ENCODE measurements around the gene PINK1. TPM values are rescaled to one million over a fixed set of nuclear protein-coding genes. Genes with fewer than 3 reads are reported as not detected.

Gene PINK1
- total and polyA plus RNA-seq, 7 experiments from 2014 or later: 4.3 to 30.8 (median 17.0) TPM

- no peak for ATAC-seq
- Mint-ChIP-seq H3K4me1 (peaks cover 31 to 61% (median 43%) of the 10 kb centered on the region in 7 donors), H3K9me3 (no peaks in the 10 kb centered on the region), H3K27ac (peak overlapping the region; percentile 85 to 99 (median 98)), H3K4me3 (peak overlapping the region; percentile 89 to 99 (median 96)), H3K36me3 (peaks cover 0 to 24% (median 5%) of the 10 kb centered on the region in 5 donors), H3K27me3 (no peaks in the 10 kb centered on the region)
- ChIA-PET CTCF (interaction anchor here (2.3 kb wide), 1 partner anchor 27 kb away, joined by 8 read pairs; no protein-coding TSS in a partner anchor), POLR2A (interaction anchor here (0.7 to 3.1 kb wide), 5 partner anchors 11 to 127 kb away, joined by 3 to 34 read pairs (median 5); partner anchors contain the start of genes HP1BP3 and PINK1)
- Histone ChIP-seq H3K4me1 (ENCODE audit: control insufficient read depth in 2 of 2, insufficient read depth in 2 of 2, low read length in 2 of 2) (peaks cover 21 to 24% of the 10 kb centered on the region in 2 donors), H3K36me3 (ENCODE audit: control insufficient read depth in 2 of 3, insufficient read depth in 3 of 3, low read length in 3 of 3) (peaks cover 9 to 42% (median 16%) of the 10 kb centered on the region in 3 experiments), H3K27me3 (ENCODE audit: control insufficient read depth in 2 of 2, insufficient read depth in 2 of 2, low read length in 2 of 2) (no peaks in the 10 kb centered on the region), H3K4me3 (ENCODE audit: low read length) (peak overlapping the region; percentile 93), H3K27ac (ENCODE audit: low read depth, low read length) (peak overlapping the region; percentile 87), H3K9me3 (ENCODE audit: control insufficient read depth in 2 of 3, low read length in 3 of 3) (no peaks in the 10 kb centered on the region)
- intact Hi-C loops (cut with micrococcal nuclease): loop anchor here in 1 of 2 donors (2.0 to 5.0 kb wide), 2 partner anchors 126 to 1792 kb away; partner anchors contain the start of genes HP1BP3 and ZBTB40
- DNase-seq: no peak
These were observed 27.1 kb downstream of the PINK1 start for GRCh38 chr1:20660363-20660762.

GRCh38 chr1:20660847-20661206 is 27.6 kb downstream of the PINK1 start:
- ATAC-seq: no peak

GRCh38 chr1:20661207-20662109 is 28.2 kb downstream of the PINK1 start, which contains the start of gene DDOST:
TSS of gene DDOST (minus strand) at chr1:20661369. CDS start at chr1:20661350, 19 bp downstream.
- Histone ChIP-seq H3K27me3 (ENCODE audit: control insufficient read depth in 2 of 2, insufficient read depth in 2 of 2, low read length in 2 of 2) (no peaks in the 10 kb centered on the region), H3K4me1 (ENCODE audit: control insufficient read depth in 2 of 2, insufficient read depth in 2 of 2, low read length in 2 of 2) (peaks cover 21 to 24% of the 10 kb centered on the region in 2 donors), H3K4me3 (ENCODE audit: low read length) (peak within 1 kb of the TSS; percentile 93), H3K27ac (ENCODE audit: low read depth, low read length) (peak within 1 kb of the TSS; percentile 87), H3K36me3 (ENCODE audit: control insufficient read depth in 2 of 3, insufficient read depth in 3 of 3, low read length in 3 of 3) (peaks cover 5 to 31% (median 9%) of the 10 kb centered on the region in 3 experiments), H3K9me3 (ENCODE audit: control insufficient read depth in 2 of 3, low read length in 3 of 3) (no peaks in the 10 kb centered on the region)
- H3K9me3 Mint-ChIP-seq: no peaks in the 10 kb centered on the region
- no peaks in the 10 kb centered on the region for H3K27me3 Mint-ChIP-seq
- DNase-seq: peak; percentile 78 to 96 (median 94)
- H3K36me3 Mint-ChIP-seq: peaks cover 0 to 21% (median 5%) of the 10 kb centered on the region in 5 donors
- POLR2A ChIA-PET: interaction anchor here (0.6 to 3.1 kb wide), 6 partner anchors 14 to 684 kb away, joined by 3 to 34 read pairs (median 3); partner anchors contain the start of genes HP1BP3 and PINK1
- H3K27ac Mint-ChIP-seq: peak within 1 kb of the TSS; percentile 85 to 99 (median 98)
- ATAC-seq: peak; percentile 98
- intact Hi-C loops (cut with micrococcal nuclease): loop anchor here (1.0 to 5.0 kb wide), 9 partner anchors 11 to 1791 kb away; partner anchors contain the start of genes EIF4G3 (in 2 of the 2), HP1BP3 (in 2 of the 2), MUL1 (in 1 of the 2) and PINK1 (in 1 of the 2)
- H3K4me1 Mint-ChIP-seq: peaks cover 31 to 60% (median 41%) of the 10 kb centered on the region in 7 donors
- H3K4me3 Mint-ChIP-seq: peak within 1 kb of the TSS; percentile 89 to 99 (median 96)
- CTCF ChIA-PET: interaction anchor here (0.5 to 2.3 kb wide), 3 partner anchors 16 to 35 kb away, joined by 3 to 8 read pairs (median 3); no protein-coding TSS in a partner anchor

More at GRCh38 chr1:20660847-20661206, 27.6 kb downstream of the PINK1 start:
- Mint-ChIP-seq H3K36me3 (peaks cover 0 to 23% (median 5%) of the 10 kb centered on the region in 5 donors), H3K27ac (peak overlapping the region; percentile 85 to 99 (median 98)), H3K9me3 (no peaks in the 10 kb centered on the region), H3K4me3 (peak overlapping the region; percentile 89 to 99 (median 96)), H3K27me3 (no peaks in the 10 kb centered on the region), H3K4me1 (peaks cover 31 to 61% (median 43%) of the 10 kb centered on the region in 7 donors)
- no peaks in the 10 kb centered on the region for H3K9me3 ChIP-seq (ENCODE audit: control insufficient read depth in 2 of 3, low read length in 3 of 3)
- H3K27ac ChIP-seq (ENCODE audit: low read depth, low read length): peak overlapping the region; percentile 87
- peak overlapping the region; percentile 93 for H3K4me3 ChIP-seq (ENCODE audit: low read length)
- ChIA-PET CTCF (interaction anchor here (0.5 to 2.3 kb wide), 3 partner anchors 15 to 36 kb away, joined by 3 to 8 read pairs (median 3); no protein-coding TSS in a partner anchor), POLR2A (interaction anchor here (0.7 to 3.1 kb wide), 5 partner anchors 11 to 127 kb away, joined by 3 to 34 read pairs (median 5); partner anchors contain the start of genes HP1BP3 and PINK1)
- intact Hi-C loops (cut with micrococcal nuclease): loop anchor here (1.0 to 5.0 kb wide), 9 partner anchors 11 to 1791 kb away; partner anchors contain the start of genes EIF4G3 (in 2 of the 2), HP1BP3 (in 2 of the 2), MUL1 (in 1 of the 2) and PINK1 (in 1 of the 2)
- H3K4me1 ChIP-seq (ENCODE audit: control insufficient read depth in 2 of 2, insufficient read depth in 2 of 2, low read length in 2 of 2): peaks cover 21 to 24% of the 10 kb centered on the region in 2 donors
- no peaks in the 10 kb centered on the region for H3K27me3 ChIP-seq (ENCODE audit: control insufficient read depth in 2 of 2, insufficient read depth in 2 of 2, low read length in 2 of 2)
- peaks cover 9 to 37% (median 11%) of the 10 kb centered on the region in 3 experiments for H3K36me3 ChIP-seq (ENCODE audit: control insufficient read depth in 2 of 3, insufficient read depth in 3 of 3, low read length in 3 of 3)
- DNase-seq: peak in 1 of 9 donors; percentile 21

- ChIA-PET POLR2A (interaction anchor here (0.6 to 3.1 kb wide), 4 partner anchors 16 to 683 kb away, joined by 3 to 34 read pairs (median 8); partner anchors contain the start of genes HP1BP3 and PINK1), CTCF (interaction anchor here (1.0 kb wide), 1 partner anchor 35 kb away, joined by 3 read pairs; no protein-coding TSS in a partner anchor)
- H3K9me3 ChIP-seq (ENCODE audit: control insufficient read depth in 2 of 3, low read length in 3 of 3): no peaks in the 10 kb centered on the region
- Mint-ChIP-seq H3K27ac (peak overlapping the region; percentile 85 to 99 (median 98)), H3K9me3 (peaks cover 0 to 3% (median 0%) of the 10 kb centered on the region in 11 donors), H3K36me3 (peaks cover 0 to 16% (median 2%) of the 10 kb centered on the region in 5 donors), H3K4me1 (peaks cover 28 to 58% (median 42%) of the 10 kb centered on the region in 7 donors), H3K4me3 (peak overlapping the region; percentile 89 to 99 (median 96)), H3K27me3 (no peaks in the 10 kb centered on the region)
- no peak for DNase-seq
- ATAC-seq: no peak
- H3K4me1 ChIP-seq (ENCODE audit: control insufficient read depth in 2 of 2, insufficient read depth in 2 of 2, low read length in 2 of 2): peaks cover 21 to 24% of the 10 kb centered on the region in 2 donors
- H3K36me3 ChIP-seq (ENCODE audit: control insufficient read depth in 2 of 3, insufficient read depth in 3 of 3, low read length in 3 of 3): peaks cover 0 to 24% (median 9%) of the 10 kb centered on the region in 3 experiments
- H3K27ac ChIP-seq (ENCODE audit: low read depth, low read length): peak overlapping the region; percentile 87
- intact Hi-C loops (cut with micrococcal nuclease): loop anchor here in 1 of 2 donors (5.0 kb wide), 1 partner anchor 1790 kb away; the partner anchor contains the start of gene ZBTB40
- no peaks in the 10 kb centered on the region for H3K27me3 ChIP-seq (ENCODE audit: control insufficient read depth in 2 of 2, insufficient read depth in 2 of 2, low read length in 2 of 2)
- peak overlapping the region; percentile 93 for H3K4me3 ChIP-seq (ENCODE audit: low read length)
These were observed 28.8 kb downstream of the PINK1 start for GRCh38 chr1:20662110-20662475.

GRCh38 chr1:20663365-20663764 is 30.1 kb downstream of the PINK1 start:
- CTCF ChIA-PET: interaction anchor here (0.6 kb wide), 1 partner anchor 106 kb away, joined by 3 read pairs; no protein-coding TSS in a partner anchor
- intact Hi-C loops (cut with micrococcal nuclease): loop anchor here in 1 of 2 donors (5.0 kb wide), 1 partner anchor 1789 kb away; the partner anchor contains the start of gene ZBTB40
- Histone ChIP-seq H3K27me3 (ENCODE audit: control insufficient read depth in 2 of 2, insufficient read depth in 2 of 2, low read length in 2 of 2) (no peaks in the 10 kb centered on the region), H3K27ac (ENCODE audit: low read depth, low read length) (no peak overlapping the region), H3K4me3 (ENCODE audit: low read length) (no peak overlapping the region), H3K9me3 (ENCODE audit: control insufficient read depth in 2 of 3, low read length in 3 of 3) (no peaks in the 10 kb centered on the region), H3K4me1 (ENCODE audit: control insufficient read depth in 2 of 2, insufficient read depth in 2 of 2, low read length in 2 of 2) (peaks cover 19 to 24% of the 10 kb centered on the region in 2 donors), H3K36me3 (ENCODE audit: control insufficient read depth in 2 of 3, insufficient read depth in 3 of 3, low read length in 3 of 3) (peaks cover 0 to 12% (median under 1%) of the 10 kb centered on the region in 3 experiments)
- H3K36me3 Mint-ChIP-seq: peaks cover 0 to 13% (median 0%) of the 10 kb centered on the region in 5 donors
- peak overlapping the region in 3 of 9 donors; percentile 26 to 51 (median 36) for H3K27ac Mint-ChIP-seq
- H3K4me3 Mint-ChIP-seq: peak overlapping the region in 7 of 10 donors; percentile 14 to 99 (median 89)
- DNase-seq (no peak), ATAC-seq (no peak)
- POLR2A ChIA-PET: interaction anchor here (0.9 kb wide), 1 partner anchor 13 kb away, joined by 3 read pairs; no protein-coding TSS in a partner anchor
- no peaks in the 10 kb centered on the region for H3K27me3 Mint-ChIP-seq
- H3K9me3 Mint-ChIP-seq: peaks cover 0 to 3% (median 0%) of the 10 kb centered on the region in 11 donors
- H3K4me1 Mint-ChIP-seq: peaks cover 25 to 48% (median 40%) of the 10 kb centered on the region in 7 donors
